Endothelial cell of hepatic sinusoid (primary cell): Measurements from ENCODE around the gene IGSF8.

Experiments
- in situ Hi-C: cut with HindIII; loops from 2 replicates; pipeline ENCODE4 v1.10.0; 2017; ENCODE audit warnings: low sequenced_read_pairs

IGSF8 gene

DNA sequence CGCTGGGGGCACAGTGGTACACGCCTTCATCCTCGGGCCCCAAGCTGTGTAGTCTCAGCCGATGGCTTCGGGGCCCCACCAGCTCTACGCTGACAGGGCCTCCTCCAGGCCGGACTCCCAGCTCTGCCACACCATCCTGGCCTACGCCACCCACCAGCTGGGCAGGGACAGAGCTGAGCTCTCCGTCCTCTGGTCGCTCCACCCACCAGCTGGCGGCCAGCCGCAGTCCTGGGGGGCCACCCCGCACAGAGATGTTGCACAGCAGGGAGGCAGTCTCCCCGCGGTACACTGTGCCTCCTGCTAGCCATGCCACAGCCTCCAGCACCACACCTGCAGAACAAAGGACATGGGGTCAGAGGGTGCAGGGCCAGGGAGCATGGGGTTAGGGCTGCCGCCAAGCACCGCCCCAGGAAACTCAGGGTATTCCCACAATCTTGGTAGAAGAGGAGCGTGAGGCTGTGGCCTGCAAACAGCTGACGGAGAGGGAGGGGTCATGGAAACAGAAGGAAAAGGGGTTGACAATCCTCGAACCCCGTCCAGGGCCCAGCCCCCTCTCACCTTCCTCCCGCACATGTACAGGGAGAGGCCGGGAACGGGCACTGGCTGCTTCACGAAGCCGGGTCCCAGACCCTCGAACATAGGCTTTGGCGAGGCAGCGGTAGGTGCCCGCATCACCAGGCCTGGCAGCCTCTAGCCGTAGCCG lies 5.9 kb downstream of the IGSF8 start:
- in situ Hi-C loops, result no loop called here

DNA sequence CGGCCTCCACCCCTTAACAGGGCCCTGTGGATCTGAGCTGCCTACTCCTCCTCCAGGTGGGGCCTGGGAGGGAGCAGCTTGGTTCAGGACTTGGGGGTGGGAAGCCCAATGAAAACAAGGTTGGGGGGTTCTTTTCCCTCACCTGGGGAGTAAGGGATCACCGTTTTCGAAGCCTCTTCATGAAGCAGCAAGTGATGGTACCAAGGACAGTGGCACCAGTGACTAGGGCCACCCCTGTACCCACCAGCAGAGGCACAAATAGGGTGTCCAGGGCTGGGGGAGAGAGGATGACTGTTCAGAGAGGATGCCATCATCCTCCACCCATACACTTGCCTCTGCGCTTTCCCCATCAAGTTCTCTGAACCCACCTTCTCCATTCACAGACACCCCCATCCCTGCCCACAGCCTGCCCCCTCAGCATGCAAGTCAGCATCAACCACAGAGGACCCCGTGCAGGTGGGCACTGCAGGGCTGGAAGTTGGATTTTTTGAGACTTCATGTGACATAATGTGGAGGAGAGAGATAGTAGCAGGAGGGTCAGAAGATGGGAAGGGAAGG lies 6.7 kb downstream of the IGSF8 start:
- in situ Hi-C loops, result no loop called here

DNA sequence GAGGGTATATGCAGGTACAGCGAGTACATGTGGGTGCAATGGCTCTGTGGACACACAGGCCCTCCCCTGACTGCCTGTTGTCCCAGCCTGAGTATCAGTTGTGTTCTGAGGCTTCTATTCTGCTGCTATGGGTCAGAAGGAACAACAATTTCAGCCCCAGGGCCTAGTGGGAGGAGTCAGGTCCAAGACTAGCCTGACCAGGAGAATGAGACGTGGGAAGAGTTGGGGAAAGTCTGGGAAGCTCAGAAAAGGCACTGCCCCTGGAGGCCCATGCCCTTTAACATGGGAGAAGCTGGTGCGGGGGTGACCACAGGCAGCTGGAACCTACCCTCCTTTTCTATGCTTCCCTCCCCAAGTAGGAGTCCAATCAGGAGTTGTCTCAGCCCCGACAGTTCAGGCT lies 7.7 kb downstream of the IGSF8 start:
- in situ Hi-C loops, result no loop called here

- in situ Hi-C loops, result loop anchor here (5.0 kb wide), 1 partner anchor 42 kb away; no protein-coding TSS in a partner anchor
Observed at GRCh38 chr1:160089883-160090282, 8.5 kb downstream of the IGSF8 start.

- in situ Hi-C loops, result loop anchor here (5.0 kb wide), 1 partner anchor 45 kb away; no protein-coding TSS in a partner anchor
Observed at GRCh38 chr1:160087118-160087662, 11.2 kb downstream of the IGSF8 start.

DNA sequence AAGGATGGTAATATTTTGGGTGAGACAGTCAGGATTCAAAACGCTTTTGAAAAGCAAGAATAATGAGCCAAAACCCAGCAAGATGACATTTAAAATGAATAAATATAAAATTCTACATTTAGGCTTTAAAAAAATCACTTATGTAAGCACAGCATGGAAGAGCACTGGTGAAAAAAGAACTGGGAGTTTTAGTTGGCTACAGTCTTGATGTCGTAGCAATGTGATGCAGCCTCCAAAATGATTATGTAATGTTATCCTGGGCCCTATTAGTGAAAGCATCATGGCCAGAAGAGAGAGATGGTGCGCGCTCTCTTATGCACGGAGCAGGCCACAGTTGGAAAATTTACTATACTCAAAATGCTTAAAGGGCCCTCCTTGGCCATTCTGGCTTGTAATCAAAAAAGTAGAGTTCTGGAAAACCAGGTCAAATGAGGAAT lies 11.9 kb downstream of the IGSF8 start:
- in situ Hi-C loops, result loop anchor here (5.0 kb wide), 1 partner anchor 46 kb away; no protein-coding TSS in a partner anchor

GRCh38 chr1:160085686-160086455 lies 12.5 kb downstream of the IGSF8 start:
- in situ Hi-C loops, result loop anchor here (5.0 kb wide), 1 partner anchor 46 kb away; no protein-coding TSS in a partner anchor

DNA sequence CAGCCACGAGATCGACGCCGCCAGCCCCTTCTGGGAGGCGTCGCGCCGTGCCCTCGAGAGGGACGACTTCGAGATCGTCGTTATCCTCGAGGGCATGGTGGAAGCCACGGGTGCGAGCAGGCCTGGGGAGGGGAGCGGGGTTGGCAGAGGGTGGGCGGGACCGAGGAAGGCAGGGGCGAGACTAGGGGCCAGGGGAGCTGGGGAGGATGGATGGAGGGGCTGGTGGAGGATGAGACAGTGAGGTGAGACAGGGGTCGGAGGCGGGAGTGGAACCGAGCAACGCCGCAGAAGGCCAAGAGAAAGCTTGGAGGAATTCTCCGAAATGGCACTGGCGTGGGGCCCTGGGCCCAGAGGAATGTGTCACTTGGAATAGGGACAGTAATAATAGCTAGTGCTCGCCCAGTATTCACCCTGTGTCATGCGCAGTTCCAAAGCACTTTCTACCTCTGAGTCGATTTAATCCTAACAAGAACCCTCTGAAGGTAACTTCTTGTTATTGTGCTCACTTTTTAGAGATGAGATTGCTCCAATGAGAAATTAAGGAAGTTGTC lies 13.6 kb downstream of the IGSF8 start:
- in situ Hi-C loops, result loop anchor here (5.0 kb wide), 1 partner anchor 47 kb away; no protein-coding TSS in a partner anchor

- in situ Hi-C loops, result no loop called here
Observed at GRCh38 chr1:160083968-160084770, 14.2 kb downstream of the IGSF8 start.

DNA sequence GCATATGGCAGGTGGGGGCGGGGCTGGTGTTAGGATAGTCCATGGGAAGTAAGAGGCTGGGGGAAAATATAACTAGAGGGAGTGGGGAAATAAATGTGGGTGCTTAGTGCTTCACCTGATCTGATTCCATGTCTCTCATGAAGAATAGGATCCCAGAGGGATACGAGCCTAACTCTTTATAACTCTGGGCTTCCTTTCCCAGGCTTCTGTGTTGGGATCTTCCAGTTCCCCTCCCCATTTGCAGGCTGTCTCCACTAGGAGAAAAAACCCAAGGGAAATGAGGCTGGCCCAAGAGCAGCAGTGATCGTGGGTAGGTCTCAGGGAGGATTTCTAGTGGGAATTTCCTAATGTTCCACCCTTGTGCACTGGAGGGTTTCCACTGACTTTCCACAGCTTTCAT lies 15.5 kb downstream of the IGSF8 start:
- in situ Hi-C loops, result no loop called here

- in situ Hi-C loops, result no loop called here
Observed at GRCh38 chr1:160082487-160082886, 15.9 kb downstream of the IGSF8 start.

GRCh38 chr1:160081261-160081936 lies 17.0 kb downstream of the IGSF8 start, which contains the start of gene KCNJ9:
Gene KCNJ9, plus strand, starts transcription at chr1:160081538. Its CDS starts 2,493 bp downstream, at chr1:160084031.
- in situ Hi-C loops, result no loop called here

DNA sequence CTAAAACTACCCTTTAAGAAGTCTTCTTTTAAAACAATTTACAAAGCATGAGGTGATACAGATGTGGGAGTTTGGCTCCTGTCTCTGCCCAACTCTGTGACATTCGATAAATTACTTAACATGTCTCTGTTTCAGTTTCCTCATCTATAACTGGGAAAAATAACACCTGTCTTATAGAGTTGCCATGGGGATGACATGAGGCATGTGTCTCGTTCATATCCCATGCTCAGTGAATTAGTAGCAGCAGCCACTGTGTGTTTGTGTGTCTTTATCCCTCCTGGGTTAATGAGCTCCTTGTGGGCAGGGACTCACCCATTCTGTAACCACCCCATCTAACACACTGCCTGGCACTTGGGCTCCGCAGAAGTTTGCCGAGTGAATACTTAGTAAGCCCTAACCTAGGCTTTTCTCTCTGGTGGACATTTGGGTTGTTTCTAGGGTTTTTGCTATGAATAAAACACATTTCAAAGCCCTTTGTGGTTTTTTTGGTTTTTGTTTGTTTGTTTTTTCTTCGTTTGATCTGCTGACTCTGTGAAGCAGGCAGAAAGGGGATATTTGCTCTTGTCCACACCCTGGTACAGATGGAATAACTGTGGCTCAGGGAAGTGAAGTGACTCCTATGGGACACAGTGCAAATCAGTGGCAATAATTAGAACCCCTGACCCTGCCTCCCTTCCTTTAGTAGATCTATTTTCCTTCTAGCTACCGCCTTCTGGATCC lies 17.9 kb downstream of the IGSF8 start:
- in situ Hi-C loops, result no loop called here

DNA sequence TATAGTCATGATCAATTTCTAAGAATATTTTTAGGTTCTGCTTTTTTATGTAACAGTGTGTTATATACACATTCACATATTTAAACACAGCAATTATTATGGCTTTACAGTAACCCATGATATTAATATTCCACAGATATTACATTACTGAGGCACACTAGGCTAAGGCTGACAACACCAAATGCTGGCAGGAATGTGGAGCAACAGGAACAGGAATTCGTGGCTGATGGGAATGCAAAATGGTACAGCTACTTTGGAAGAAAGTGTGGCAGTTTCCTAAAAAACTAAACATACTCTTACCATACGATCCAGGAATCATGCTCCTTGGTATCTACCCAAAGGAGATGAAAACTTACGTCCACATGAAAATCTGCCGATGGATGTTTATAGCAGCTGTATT lies 19.0 kb downstream of the IGSF8 start:
- in situ Hi-C loops, result no loop called here

DNA sequence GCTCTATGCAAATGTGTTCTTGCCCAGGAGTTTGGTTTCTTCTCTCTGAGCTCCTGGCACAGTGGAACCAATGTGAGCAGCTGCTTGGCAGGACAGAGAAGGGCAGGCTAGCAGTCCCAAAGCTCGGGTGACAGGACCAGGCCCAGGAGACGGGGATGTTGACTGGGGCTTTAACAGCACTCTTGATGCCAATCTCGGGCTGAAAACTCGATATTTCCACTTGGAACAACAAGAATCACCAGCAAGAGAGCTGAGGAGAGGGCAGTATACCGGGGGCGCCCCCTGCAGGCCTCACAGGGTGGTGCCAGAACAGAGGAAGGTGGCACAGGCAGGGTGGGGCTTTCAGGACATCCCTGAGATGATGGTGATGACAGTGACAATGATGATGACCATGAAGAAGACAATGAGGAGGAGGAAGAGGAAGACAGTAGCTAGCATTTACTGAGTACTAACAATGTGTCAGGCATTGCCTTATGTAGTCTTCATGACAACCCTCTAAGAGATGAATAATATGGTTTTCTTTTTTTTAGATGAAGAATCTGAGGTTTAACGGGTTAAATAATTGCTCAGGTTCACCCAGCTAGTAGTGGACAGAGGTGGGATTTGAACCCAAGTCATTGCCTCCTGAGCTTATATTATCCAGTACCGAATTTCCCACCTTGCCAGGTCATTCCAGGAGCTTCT lies 19.8 kb downstream of the IGSF8 start:
- in situ Hi-C loops, result no loop called here

- in situ Hi-C loops, result no loop called here
Observed at GRCh38 chr1:160077486-160077885, 20.9 kb downstream of the IGSF8 start.

GRCh38 chr1:160076295-160076694 lies 22.1 kb downstream of the IGSF8 start:
- in situ Hi-C loops, result no loop called here

- in situ Hi-C loops, result no loop called here
Observed at GRCh38 chr1:160075836-160076235, 22.6 kb downstream of the IGSF8 start.
